ENCODE data around the gene KNCN. TPM values are rescaled to one million over a fixed set of nuclear protein-coding genes. Genes with fewer than 3 reads are reported as not detected.

Gene KNCN
- total RNA-seq, 6 experiments from 2014 or later = not detected

DNA sequence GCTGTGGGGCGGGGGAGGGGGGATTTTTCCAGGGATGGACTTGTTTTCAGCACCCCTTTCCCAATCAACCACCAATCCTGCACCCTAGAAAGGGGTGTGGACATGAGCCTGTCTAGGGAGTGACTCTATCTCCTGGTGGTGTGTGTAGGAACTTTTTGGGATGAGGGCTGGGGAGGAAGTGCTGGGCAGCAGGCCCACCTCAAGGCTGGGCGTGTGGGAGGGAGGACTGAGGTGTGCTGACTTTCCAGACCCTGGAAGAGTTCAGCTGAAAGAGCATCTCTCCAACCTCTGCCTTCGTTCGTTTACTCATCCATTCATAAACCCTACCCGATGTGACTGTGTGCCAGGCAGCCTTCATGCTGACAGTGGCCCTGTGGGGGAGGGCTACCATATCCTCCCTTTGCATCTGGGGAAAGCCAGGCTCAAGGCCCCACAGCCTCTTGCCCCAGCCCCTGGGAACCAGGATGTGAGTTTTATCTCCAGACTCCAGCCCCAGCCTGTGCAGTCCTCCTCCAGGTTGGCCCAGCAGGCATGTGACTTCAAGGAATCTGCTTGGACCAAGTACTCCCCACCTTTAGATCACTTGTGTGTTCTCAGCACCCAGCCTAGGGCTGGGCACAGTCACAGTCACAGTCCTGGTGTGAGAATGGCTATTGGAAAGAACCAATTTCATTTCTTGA lies 6.7 kb downstream of the KNCN start:
- no peaks in the 10 kb centered on the region for H3K4me1 ChIP-seq
- intact Hi-C loops (cut with DNase I) = loop anchor here in 1 of 2 donors (10.0 kb wide), 1 partner anchor 100 kb away; no protein-coding TSS in a partner anchor
- DNase-seq = peak in 1 of 3 donors; percentile 23
- no peak overlapping the region for H3K4me3 ChIP-seq
- H3K27me3 ChIP-seq = no peaks in the 10 kb centered on the region
- ATAC-seq = no peak
- WGBS (ENCODE audit: insufficient coverage, low coverage, low lambda C conversion rate, missing lambda C conversion rate) = 47% methylated on average over 2 of the region's 5 CpGs
- no peak for TF ChIP-seq POLR2A (IDR thresholded peaks at IDR 0.05)
- TF ChIP-seq, protein P1, sequence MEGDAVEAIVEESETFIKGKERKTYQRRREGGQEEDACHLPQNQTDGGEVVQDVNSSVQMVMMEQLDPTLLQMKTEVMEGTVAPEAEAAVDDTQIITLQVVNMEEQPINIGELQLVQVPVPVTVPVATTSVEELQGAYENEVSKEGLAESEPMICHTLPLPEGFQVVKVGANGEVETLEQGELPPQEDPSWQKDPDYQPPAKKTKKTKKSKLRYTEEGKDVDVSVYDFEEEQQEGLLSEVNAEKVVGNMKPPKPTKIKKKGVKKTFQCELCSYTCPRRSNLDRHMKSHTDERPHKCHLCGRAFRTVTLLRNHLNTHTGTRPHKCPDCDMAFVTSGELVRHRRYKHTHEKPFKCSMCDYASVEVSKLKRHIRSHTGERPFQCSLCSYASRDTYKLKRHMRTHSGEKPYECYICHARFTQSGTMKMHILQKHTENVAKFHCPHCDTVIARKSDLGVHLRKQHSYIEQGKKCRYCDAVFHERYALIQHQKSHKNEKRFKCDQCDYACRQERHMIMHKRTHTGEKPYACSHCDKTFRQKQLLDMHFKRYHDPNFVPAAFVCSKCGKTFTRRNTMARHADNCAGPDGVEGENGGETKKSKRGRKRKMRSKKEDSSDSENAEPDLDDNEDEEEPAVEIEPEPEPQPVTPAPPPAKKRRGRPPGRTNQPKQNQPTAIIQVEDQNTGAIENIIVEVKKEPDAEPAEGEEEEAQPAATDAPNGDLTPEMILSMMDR (IDR thresholded peaks at IDR 0.05) = no peak
- H3K9me3 ChIP-seq = no peaks in the 10 kb centered on the region
- H3K27ac ChIP-seq = no peak overlapping the region
- H3K36me3 ChIP-seq = no peaks in the 10 kb centered on the region

DNA sequence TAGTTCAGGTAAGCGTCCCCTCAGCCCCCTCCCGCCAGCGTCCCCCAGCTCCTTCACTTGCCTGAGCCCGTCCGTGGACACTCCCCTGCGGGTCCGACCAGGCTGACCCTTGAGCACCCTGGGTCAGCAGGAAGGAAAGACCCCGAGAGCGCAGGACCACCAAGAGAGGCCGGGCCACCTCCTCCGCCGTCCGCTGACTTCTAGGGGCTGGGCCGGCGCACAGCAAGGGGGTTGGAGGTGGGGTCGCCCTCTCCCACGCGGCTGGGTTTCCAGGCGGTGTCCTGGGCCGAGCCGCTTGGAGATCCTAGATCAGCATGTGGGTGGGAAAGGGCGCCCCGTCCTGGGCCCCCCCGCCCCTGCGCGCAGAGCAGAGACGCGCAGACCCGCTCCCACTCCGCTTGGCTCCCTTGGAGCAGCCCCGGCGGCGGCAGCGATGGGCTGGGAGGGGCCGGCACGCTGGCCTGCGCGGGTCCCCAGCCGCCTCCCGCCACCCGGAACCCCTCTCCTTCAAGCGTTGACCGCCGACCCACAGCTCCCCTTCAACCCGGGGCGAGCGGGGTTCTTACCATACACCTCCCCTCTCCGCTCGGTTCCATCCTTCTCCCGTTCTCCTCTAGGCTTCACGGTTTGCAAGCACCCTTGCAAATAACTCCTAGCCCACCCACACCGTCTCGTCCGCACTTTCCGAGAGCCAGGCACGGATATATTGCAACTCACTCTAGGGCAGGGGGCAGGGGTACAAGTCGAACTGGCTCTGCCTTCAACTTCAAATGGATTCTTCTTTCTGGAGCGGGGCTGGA lies 7.5 kb downstream of the KNCN start:
- peak in 1 of 3 donors; percentile 36 for DNase-seq
- Histone ChIP-seq H3K27me3 (no peaks in the 10 kb centered on the region), H3K9me3 (no peaks in the 10 kb centered on the region), H3K4me3 (no peak overlapping the region), H3K27ac (no peak overlapping the region), H3K36me3 (no peaks in the 10 kb centered on the region), H3K4me1 (no peaks in the 10 kb centered on the region)
- intact Hi-C loops (cut with DNase I) = loop anchor here in 1 of 2 donors (10.0 kb wide), 1 partner anchor 99 kb away; no protein-coding TSS in a partner anchor
- ATAC-seq = no peak
- no peak for TF ChIP-seq POLR2A (IDR thresholded peaks at IDR 0.05)
- TF ChIP-seq, protein P1 (IDR thresholded peaks at IDR 0.05) = no peak
- 7% methylated on average over 23 of the region's 58 CpGs for WGBS (ENCODE audit: insufficient coverage, low coverage, low lambda C conversion rate, missing lambda C conversion rate)

DNA sequence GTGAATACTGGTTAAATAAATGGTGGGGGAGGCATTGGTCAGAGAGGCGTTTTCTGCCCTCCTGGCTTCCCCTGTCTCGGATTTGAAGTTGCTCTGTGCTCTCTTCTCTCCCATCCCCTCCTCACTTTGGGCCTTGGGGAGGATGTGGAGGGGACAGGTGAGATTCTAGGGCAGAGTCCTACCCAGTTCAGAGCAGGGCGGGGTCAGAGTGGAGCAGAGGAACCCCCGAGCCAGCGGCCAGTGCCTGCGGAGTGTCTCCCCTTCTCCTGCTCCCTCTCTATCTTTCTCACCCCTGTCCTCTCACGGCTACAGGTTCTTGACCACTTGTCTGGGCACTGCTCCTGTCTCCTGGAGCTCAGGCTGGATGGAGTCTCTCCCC lies 8.1 kb downstream of the KNCN start:
- ATAC-seq (no peak), DNase-seq (no peak)
- 44% methylated on average over 2 of the region's 7 CpGs for WGBS (ENCODE audit: insufficient coverage, low coverage, low lambda C conversion rate, missing lambda C conversion rate)
- H3K36me3 ChIP-seq = no peaks in the 10 kb centered on the region
- intact Hi-C loops (cut with DNase I) = loop anchor here in 1 of 2 donors (10.0 kb wide), 1 partner anchor 99 kb away; no protein-coding TSS in a partner anchor
- no peak for TF ChIP-seq POLR2A (IDR thresholded peaks at IDR 0.05)
- TF ChIP-seq, protein P1 (IDR thresholded peaks at IDR 0.05) = no peak
- H3K9me3 ChIP-seq = no peaks in the 10 kb centered on the region
- no peak overlapping the region for H3K27ac ChIP-seq
- H3K4me3 ChIP-seq = no peak overlapping the region
- H3K27me3 ChIP-seq = no peaks in the 10 kb centered on the region
- no peaks in the 10 kb centered on the region for H3K4me1 ChIP-seq

DNA sequence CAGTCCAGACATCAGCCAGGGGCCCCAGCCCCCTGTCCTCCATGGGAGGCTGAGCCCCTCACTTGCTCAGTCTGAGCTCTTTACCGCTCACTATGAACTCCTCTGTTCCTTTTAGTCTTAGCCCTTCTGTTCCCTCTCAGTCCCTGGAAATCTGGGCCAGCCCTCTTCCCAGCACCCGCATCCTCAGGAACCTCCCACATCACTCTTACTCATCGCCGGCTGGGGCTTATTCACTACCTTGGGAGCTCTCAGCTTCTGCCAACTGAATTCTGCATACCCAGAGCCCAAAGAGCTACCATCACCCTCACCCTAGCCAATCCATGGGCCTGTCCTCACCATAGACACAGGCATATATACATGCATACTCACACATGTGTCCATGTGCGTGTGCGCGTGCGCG lies 11.5 kb downstream of the KNCN start:
- no peaks in the 10 kb centered on the region for H3K4me1 ChIP-seq
- no peak for DNase-seq
- WGBS (ENCODE audit: insufficient coverage, low coverage, low lambda C conversion rate, missing lambda C conversion rate) = 100% methylated on average over 1 of the region's 9 CpGs
- H3K27ac ChIP-seq = no peak overlapping the region
- no peak for TF ChIP-seq POLR2A (IDR thresholded peaks at IDR 0.05)
- TF ChIP-seq, protein P1 (IDR thresholded peaks at IDR 0.05) = no peak
- no peak for ATAC-seq
- intact Hi-C loops (cut with DNase I) = loop anchor here in 1 of 2 donors (10.0 kb wide), 1 partner anchor 95 kb away; no protein-coding TSS in a partner anchor
- H3K9me3 ChIP-seq = no peaks in the 10 kb centered on the region
- H3K4me3 ChIP-seq = no peak overlapping the region
- H3K27me3 ChIP-seq = no peaks in the 10 kb centered on the region
- H3K36me3 ChIP-seq = no peaks in the 10 kb centered on the region
